ENCODE measurements around the gene TAGLN2.

The TAGLN2 gene

GRCh38 chr1:159916242-159917051 is 8.9 kb downstream of the TAGLN2 start:
- Histone ChIP-seq H2AK5ac (ENCODE audit: low read length, severe bottlenecking) (peak overlapping the region; percentile 98), H3K27ac (ENCODE audit: low read length, poor library complexity, severe bottlenecking) (peak overlapping the region; percentile 89), H3K4me3 (ENCODE audit: insufficient read depth in 1 of 2, low read depth in 1 of 2, low read length in 2 of 2) (no peak overlapping the region), H3K9me3 (ENCODE audit: control insufficient read depth, low read length) (no peaks in the 10 kb centered on the region), H3K4ac (ENCODE audit: low read depth in 1 of 2, low read length in 2 of 2) (peak overlapping the region in 1 of 2 experiments; percentile 15), H3K4me1 (ENCODE audit: control insufficient read depth, insufficient read depth, low read depth, low read length) (peaks cover 44% of the 10 kb centered on the region), H4K91ac (ENCODE audit: low read length) (no peak overlapping the region), H4K8ac (ENCODE audit: low read length) (no peak overlapping the region), H3K79me1 (replicated peaks; ENCODE audit: low read length, poor library complexity, severe bottlenecking) (peaks cover 3% of the 10 kb centered on the region), H2BK5ac (ENCODE audit: low read depth, low read length, poor library complexity, severe bottlenecking) (peak overlapping the region; percentile 88), H3K18ac (ENCODE audit: low read depth in 1 of 2, low read length in 2 of 2) (peak overlapping the region in 1 of 2 experiments; percentile 65), H3K27me3 (ENCODE audit: control insufficient read depth in 1 of 2, insufficient read depth in 1 of 2, low read length in 2 of 2) (no peaks in the 10 kb centered on the region), H2BK15ac (ENCODE audit: low read depth, poor library complexity, severe bottlenecking) (no peak overlapping the region), H3K36me3 (ENCODE audit: control insufficient read depth in 1 of 2, insufficient read depth in 2 of 2, low read depth in 1 of 2, low read length in 2 of 2) (peaks cover 35 to 46% of the 10 kb centered on the region in 2 experiments), H3K23ac (ENCODE audit: low read length in 2 of 2) (no peak overlapping the region), H2BK120ac (ENCODE audit: low read depth, low read length) (no peak overlapping the region), H2AFZ (ENCODE audit: low read depth, low read length) (no peak overlapping the region), H2BK12ac (ENCODE audit: low read length in 2 of 2) (no peak overlapping the region), H3K9ac (ENCODE audit: low read length) (peak overlapping the region; percentile 27), H3K14ac (ENCODE audit: low read length in 2 of 2) (peak overlapping the region in 1 of 2 experiments; percentile 49), H3K4me2 (ENCODE audit: low read length, poor library complexity, severe bottlenecking) (no peak overlapping the region)
- DNase-seq: peak; percentile 88
- WGBS: 54% methylated on average over 7 of the region's 9 CpGs

GRCh38 chr1:159915571-159916241 is 9.6 kb downstream of the TAGLN2 start:
- no peak overlapping the region for H2BK5ac ChIP-seq (ENCODE audit: low read depth, low read length, poor library complexity, severe bottlenecking)
- no peak overlapping the region for H3K9ac ChIP-seq (ENCODE audit: low read length)
- no peak overlapping the region for H2BK15ac ChIP-seq (ENCODE audit: low read depth, poor library complexity, severe bottlenecking)
- no peak overlapping the region for H3K14ac ChIP-seq (ENCODE audit: low read length in 2 of 2)
- no peak overlapping the region for H3K4ac ChIP-seq (ENCODE audit: low read depth in 1 of 2, low read length in 2 of 2)
- no peaks in the 10 kb centered on the region for H3K9me3 ChIP-seq (ENCODE audit: control insufficient read depth, low read length)
- no peaks in the 10 kb centered on the region for H3K27me3 ChIP-seq (ENCODE audit: control insufficient read depth in 1 of 2, insufficient read depth in 1 of 2, low read length in 2 of 2)
- H3K27ac ChIP-seq (ENCODE audit: low read length, poor library complexity, severe bottlenecking): peak overlapping the region; percentile 67
- no peak overlapping the region for H3K23ac ChIP-seq (ENCODE audit: low read length in 2 of 2)
- WGBS: 69% methylated on average over 5 of the region's 5 CpGs
- no peak overlapping the region for H2BK120ac ChIP-seq (ENCODE audit: low read depth, low read length)
- DNase-seq: no peak
- H3K4me1 ChIP-seq (ENCODE audit: control insufficient read depth, insufficient read depth, low read depth, low read length): peaks cover 48% of the 10 kb centered on the region
- no peak overlapping the region for H3K4me2 ChIP-seq (ENCODE audit: low read length, poor library complexity, severe bottlenecking)
- no peak overlapping the region for H3K4me3 ChIP-seq (ENCODE audit: insufficient read depth in 1 of 2, low read depth in 1 of 2, low read length in 2 of 2)
- peak overlapping the region in 1 of 2 experiments; percentile 38 for H2BK12ac ChIP-seq (ENCODE audit: low read length in 2 of 2)
- H2AK5ac ChIP-seq (ENCODE audit: low read length, severe bottlenecking): peak overlapping the region; percentile 14
- H4K8ac ChIP-seq (ENCODE audit: low read length): no peak overlapping the region
- H4K91ac ChIP-seq (ENCODE audit: low read length): no peak overlapping the region
- peaks cover 35 to 42% of the 10 kb centered on the region in 2 experiments for H3K36me3 ChIP-seq (ENCODE audit: control insufficient read depth in 1 of 2, insufficient read depth in 2 of 2, low read depth in 1 of 2, low read length in 2 of 2)
- no peak overlapping the region for H2AFZ ChIP-seq (ENCODE audit: low read depth, low read length)
- peaks cover 3% of the 10 kb centered on the region for H3K79me1 ChIP-seq (replicated peaks; ENCODE audit: low read length, poor library complexity, severe bottlenecking)
- H3K18ac ChIP-seq (ENCODE audit: low read depth in 1 of 2, low read length in 2 of 2): peak overlapping the region in 1 of 2 experiments; percentile 68

GRCh38 chr1:159914252-159915018 is 10.9 kb downstream of the TAGLN2 start:
- H2AK5ac ChIP-seq (ENCODE audit: low read length, severe bottlenecking): no peak overlapping the region
- DNase-seq: no peak
- H3K9ac ChIP-seq (ENCODE audit: low read length): no peak overlapping the region
- no peak overlapping the region for H2BK5ac ChIP-seq (ENCODE audit: low read depth, low read length, poor library complexity, severe bottlenecking)
- H4K8ac ChIP-seq (ENCODE audit: low read length): no peak overlapping the region
- no peak overlapping the region for H3K4ac ChIP-seq (ENCODE audit: low read depth in 1 of 2, low read length in 2 of 2)
- peaks cover 24 to 29% of the 10 kb centered on the region in 2 experiments for H3K36me3 ChIP-seq (ENCODE audit: control insufficient read depth in 1 of 2, insufficient read depth in 2 of 2, low read depth in 1 of 2, low read length in 2 of 2)
- no peak overlapping the region for H2BK120ac ChIP-seq (ENCODE audit: low read depth, low read length)
- WGBS: 94% methylated on average over 9 of the region's 10 CpGs
- no peaks in the 10 kb centered on the region for H3K27me3 ChIP-seq (ENCODE audit: control insufficient read depth in 1 of 2, insufficient read depth in 1 of 2, low read length in 2 of 2)
- no peak overlapping the region for H2BK15ac ChIP-seq (ENCODE audit: low read depth, poor library complexity, severe bottlenecking)
- H3K4me3 ChIP-seq (ENCODE audit: insufficient read depth in 1 of 2, low read depth in 1 of 2, low read length in 2 of 2): no peak overlapping the region
- peaks cover 3% of the 10 kb centered on the region for H3K79me1 ChIP-seq (replicated peaks; ENCODE audit: low read length, poor library complexity, severe bottlenecking)
- H3K27ac ChIP-seq (ENCODE audit: low read length, poor library complexity, severe bottlenecking): no peak overlapping the region
- no peak overlapping the region for H3K14ac ChIP-seq (ENCODE audit: low read length in 2 of 2)
- no peak overlapping the region for H4K91ac ChIP-seq (ENCODE audit: low read length)
- no peak overlapping the region for H2BK12ac ChIP-seq (ENCODE audit: low read length in 2 of 2)
- H3K9me3 ChIP-seq (ENCODE audit: control insufficient read depth, low read length): no peaks in the 10 kb centered on the region
- no peak overlapping the region for H3K4me2 ChIP-seq (ENCODE audit: low read length, poor library complexity, severe bottlenecking)
- H3K4me1 ChIP-seq (ENCODE audit: control insufficient read depth, insufficient read depth, low read depth, low read length): peaks cover 50% of the 10 kb centered on the region
- H3K18ac ChIP-seq (ENCODE audit: low read depth in 1 of 2, low read length in 2 of 2): peak overlapping the region in 1 of 2 experiments; percentile 3
- H3K23ac ChIP-seq (ENCODE audit: low read length in 2 of 2): no peak overlapping the region
- H2AFZ ChIP-seq (ENCODE audit: low read depth, low read length): no peak overlapping the region
